CD8-positive, alpha-beta memory T cell (primary cell): Measurements from ENCODE around the gene GABRB1. TPM values are rescaled to one million over a fixed set of nuclear protein-coding genes. Genes with fewer than 3 reads are reported as not detected.

Experiments
- CTCF ChIA-PET: fragments of 350-600 bp; sonication (Branson Sonifier 250); formaldehyde crosslinking; loops from one replicate; lab custom pipeline; 2021; ENCODE audit warnings: antibody characterized with exemption; lab: Charles Lee
- POLR2A ChIA-PET: fragments of 350-600 bp; sonication (Branson Sonifier 250); formaldehyde crosslinking; loops from one replicate; lab custom pipeline; 2021; ENCODE audit warnings: antibody characterized with exemption; lab: Charles Lee
- DNase-seq, 5 donors: peaks; one replicate each; pipeline versions ENCODE4 v3.0.0 to v3.0.0-alpha.2; 2020 to 2022; ENCODE audit warnings: mixed read lengths in 1 of 5
- H3K27ac ChIP-seq: one replicate; pipeline ENCODE4 v1.7.0; 2013; ENCODE audit warnings: low read depth, mild to moderate bottlenecking, low read length, moderate library complexity
- H3K27me3 ChIP-seq: 2 replicates; pipeline ENCODE4 v1.7.0; 2013; ENCODE audit warnings: low read length, mild to moderate bottlenecking; ENCODE audit not compliant: insufficient read depth, poor library complexity, severe bottlenecking
- H3K36me3 ChIP-seq: 2 replicates; pipeline ENCODE4 v1.7.0; 2013; ENCODE audit warnings: mild to moderate bottlenecking, low read length, moderate library complexity; ENCODE audit not compliant: insufficient read depth
- H3K4me1 ChIP-seq: 2 replicates; pipeline ENCODE4 v1.7.0; 2013; ENCODE audit warnings: mild to moderate bottlenecking, low read length, moderate library complexity; ENCODE audit not compliant: insufficient read depth
- H3K4me3 ChIP-seq: 2 replicates; pipeline ENCODE4 v1.7.0; 2013; ENCODE audit warnings: mild to moderate bottlenecking, low read length
- H3K9me3 ChIP-seq: 2 replicates; pipeline ENCODE4 v1.7.0; 2013; ENCODE audit warnings: mild to moderate bottlenecking, low read length
- H3K27ac Mint-ChIP-seq, 8 donors: one replicate each; pipeline ENCODE4 v1.8.0; 2020 to 2021; ENCODE audit warnings: mixed read lengths in 8 of 8, mild to moderate bottlenecking in 6 of 8, inconsistent platforms in 3 of 8, moderate library complexity in 3 of 8
- H3K27me3 Mint-ChIP-seq, 2 donors: one replicate each; pipeline ENCODE4 v1.8.0; 2020 to 2021; ENCODE audit warnings: mixed read lengths in 2 of 2, mild to moderate bottlenecking in 1 of 2, moderate library complexity in 1 of 2
- H3K36me3 Mint-ChIP-seq, 3 donors: one replicate each; pipeline ENCODE4 v1.8.0; 2020 to 2021; ENCODE audit warnings: mixed read lengths in 3 of 3, inconsistent platforms in 1 of 3, mild to moderate bottlenecking in 1 of 3
- H3K4me1 Mint-ChIP-seq, 3 donors: one replicate each; pipeline ENCODE4 v1.8.0; 2020 to 2021; ENCODE audit warnings: mixed read lengths in 3 of 3, inconsistent platforms in 1 of 3, mild to moderate bottlenecking in 1 of 3
- H3K4me3 Mint-ChIP-seq, 7 donors: one replicate each; pipeline ENCODE4 v1.8.0; 2020 to 2021; ENCODE audit warnings: mixed read lengths in 7 of 7, mild to moderate bottlenecking in 6 of 7, moderate library complexity in 4 of 7, inconsistent platforms in 2 of 7
- H3K9me3 Mint-ChIP-seq, 5 donors: one replicate each; pipeline ENCODE4 v1.8.0; 2020 to 2022; ENCODE audit warnings: mixed read lengths in 5 of 5, mild to moderate bottlenecking in 3 of 5, moderate library complexity in 2 of 5, inconsistent platforms in 1 of 5
- polyA plus RNA-seq: library from polyadenylated mRNA; unstranded; fragments of 300-500 nt; fragmentation: Illumina TruSeq; gene quantifications from one replicate; pipeline ENCODE4 v1.2.3, GENCODE V29; 2021
- total RNA-seq, 2 experiments: library from RNA; stranded (reverse); gene quantifications; one replicate each; pipeline ENCODE4 v1.2.3, GENCODE V29; 2021

The GABRB1 gene
- total and polyA plus RNA-seq, 3 experiments from 2014 or later, result not detected

DNA sequence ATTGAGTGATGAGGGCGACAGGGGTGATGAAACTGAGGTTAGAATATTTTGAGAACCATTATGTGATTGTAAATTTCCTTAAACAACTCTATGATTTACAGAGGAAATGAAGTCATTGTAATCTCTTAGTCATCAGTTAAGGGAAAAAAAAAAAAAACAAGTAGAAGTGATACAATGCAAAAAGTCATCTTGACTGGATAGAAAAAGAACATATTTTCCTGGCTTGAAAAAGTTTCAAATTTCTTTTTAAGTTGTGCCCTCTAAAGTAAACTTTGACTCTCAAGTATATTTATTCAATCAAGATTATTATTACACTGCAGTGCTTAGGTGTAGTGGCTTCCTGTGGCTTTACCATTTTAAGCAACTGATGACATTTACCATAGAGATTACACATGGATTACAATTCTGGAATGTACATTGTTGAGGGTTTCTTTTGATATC, 40.6 kb downstream of the GABRB1 start:
- H3K27ac Mint-ChIP-seq, result no peak overlapping the region
- POLR2A ChIA-PET, result no interaction called here
- peaks cover 0 to 9% of the 10 kb centered on the region in 2 donors for H3K27me3 Mint-ChIP-seq
- CTCF ChIA-PET, result no interaction called here
- Histone ChIP-seq H3K4me3 (no peak overlapping the region), H3K27ac (no peak overlapping the region), H3K36me3 (no peaks in the 10 kb centered on the region), H3K27me3 (no peaks in the 10 kb centered on the region), H3K9me3 (no peaks in the 10 kb centered on the region), H3K4me1 (no peaks in the 10 kb centered on the region)
- no peaks in the 10 kb centered on the region for H3K4me1 Mint-ChIP-seq
- H3K4me3 Mint-ChIP-seq, result no peak overlapping the region
- H3K36me3 Mint-ChIP-seq, result no peaks in the 10 kb centered on the region
- H3K9me3 Mint-ChIP-seq, result no peaks in the 10 kb centered on the region
- DNase-seq, result no peak

DNA sequence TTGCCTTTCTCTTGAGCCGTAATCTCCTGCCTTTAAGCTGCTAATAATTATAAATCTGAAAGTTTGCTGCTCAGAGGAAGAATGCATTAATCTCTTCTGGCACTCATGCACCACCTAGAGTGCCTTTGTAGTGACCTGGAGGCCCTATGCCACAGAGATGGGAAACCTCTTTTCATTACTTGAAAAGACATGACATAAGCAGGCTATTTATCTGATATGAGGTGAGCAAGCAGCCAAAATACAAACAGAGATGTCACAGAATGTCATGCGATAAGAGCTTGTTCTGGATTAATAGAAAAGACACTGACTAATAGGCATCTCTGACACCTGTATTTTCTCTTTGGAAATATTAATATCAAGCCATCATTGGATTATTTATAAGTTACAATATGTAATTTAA, 42.3 kb downstream of the GABRB1 start:
- Mint-ChIP-seq H3K36me3 (no peaks in the 10 kb centered on the region), H3K9me3 (no peaks in the 10 kb centered on the region), H3K27me3 (peaks cover 0 to 9% of the 10 kb centered on the region in 2 donors), H3K27ac (no peak overlapping the region), H3K4me3 (no peak overlapping the region), H3K4me1 (no peaks in the 10 kb centered on the region)
- no peaks in the 10 kb centered on the region for H3K36me3 ChIP-seq
- CTCF ChIA-PET, result no interaction called here
- POLR2A ChIA-PET, result no interaction called here
- H3K27me3 ChIP-seq, result no peaks in the 10 kb centered on the region
- H3K4me3 ChIP-seq, result no peak overlapping the region
- H3K4me1 ChIP-seq, result no peaks in the 10 kb centered on the region
- H3K9me3 ChIP-seq, result no peaks in the 10 kb centered on the region
- DNase-seq, result no peak
- H3K27ac ChIP-seq, result no peak overlapping the region

DNA sequence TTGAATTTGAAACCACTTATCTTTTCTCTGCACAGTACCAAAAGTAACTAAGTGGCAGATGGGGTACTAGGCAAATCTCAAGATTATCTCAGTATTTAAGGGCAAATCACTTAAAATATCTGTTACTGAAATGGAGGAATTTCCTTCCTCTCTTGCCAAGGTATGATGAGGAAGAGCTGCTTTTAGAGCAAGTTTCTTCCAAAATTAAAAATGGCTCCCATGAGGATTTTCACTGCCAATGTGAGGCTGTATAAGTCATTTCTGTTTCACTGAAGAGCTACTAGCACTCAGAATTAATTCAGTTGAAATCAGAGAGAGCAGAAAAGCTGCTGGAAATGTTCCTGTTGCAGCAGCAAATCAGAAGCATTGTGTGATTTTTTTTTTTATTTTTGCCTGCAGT, 43.4 kb downstream of the GABRB1 start:
- POLR2A ChIA-PET, result no interaction called here
- no peak overlapping the region for H3K27ac Mint-ChIP-seq
- Histone ChIP-seq H3K9me3 (no peaks in the 10 kb centered on the region), H3K27ac (no peak overlapping the region), H3K4me1 (no peaks in the 10 kb centered on the region), H3K4me3 (no peak overlapping the region), H3K27me3 (no peaks in the 10 kb centered on the region), H3K36me3 (no peaks in the 10 kb centered on the region)
- no peaks in the 10 kb centered on the region for H3K36me3 Mint-ChIP-seq
- peaks cover 0 to 3% (median 0%) of the 10 kb centered on the region in 5 donors for H3K9me3 Mint-ChIP-seq
- no peak for DNase-seq
- no peaks in the 10 kb centered on the region for H3K4me1 Mint-ChIP-seq
- CTCF ChIA-PET, result no interaction called here
- no peak overlapping the region for H3K4me3 Mint-ChIP-seq
- H3K27me3 Mint-ChIP-seq, result peaks cover 0 to 9% of the 10 kb centered on the region in 2 donors

DNA sequence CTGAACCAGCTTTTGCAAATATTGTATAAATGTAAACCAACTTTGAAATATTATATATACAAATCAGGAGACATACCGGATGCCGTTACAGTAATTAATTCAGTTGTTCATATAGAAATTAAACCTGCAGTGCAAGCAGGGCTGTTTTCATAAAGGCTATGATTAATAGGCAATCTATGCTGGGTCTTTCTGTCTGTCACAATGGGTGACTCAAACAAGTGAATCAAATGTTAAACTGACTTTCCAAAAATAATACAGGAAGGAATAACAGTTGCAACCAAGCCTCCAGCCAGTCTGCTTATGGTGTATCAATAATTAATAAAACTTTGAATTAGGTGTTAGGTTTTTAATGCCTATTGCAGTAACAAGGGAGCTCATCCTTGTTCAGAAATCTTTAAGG, 43.9 kb downstream of the GABRB1 start:
- Mint-ChIP-seq H3K4me3 (no peak overlapping the region), H3K4me1 (no peaks in the 10 kb centered on the region), H3K27ac (no peak overlapping the region), H3K27me3 (peaks cover 0 to 9% of the 10 kb centered on the region in 2 donors), H3K36me3 (no peaks in the 10 kb centered on the region), H3K9me3 (peaks cover 0 to 3% (median 0%) of the 10 kb centered on the region in 5 donors)
- Histone ChIP-seq H3K9me3 (no peaks in the 10 kb centered on the region), H3K36me3 (no peaks in the 10 kb centered on the region), H3K4me3 (no peak overlapping the region), H3K27ac (no peak overlapping the region), H3K27me3 (no peaks in the 10 kb centered on the region), H3K4me1 (no peaks in the 10 kb centered on the region)
- POLR2A ChIA-PET, result no interaction called here
- DNase-seq, result no peak
- CTCF ChIA-PET, result no interaction called here

DNA sequence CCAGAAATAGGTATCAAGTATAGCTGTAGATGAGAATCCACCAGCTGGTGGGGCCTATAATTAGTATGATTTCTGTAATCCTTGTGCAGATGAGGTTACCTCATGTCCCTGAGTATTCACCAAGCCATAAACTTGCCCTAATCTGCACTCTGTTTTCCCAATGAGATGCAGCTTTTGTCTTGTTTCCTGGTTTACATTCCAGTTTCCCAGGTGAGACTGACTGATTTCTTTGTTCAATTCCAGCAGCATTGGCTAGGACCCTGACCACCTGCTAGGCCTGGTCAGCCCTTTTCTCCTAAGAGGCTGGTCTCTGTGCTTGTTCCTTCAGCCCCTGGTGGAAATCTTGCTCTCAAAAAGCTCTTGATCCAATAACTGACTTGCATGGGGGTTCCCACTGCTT, 44.6 kb downstream of the GABRB1 start:
- no peaks in the 10 kb centered on the region for H3K9me3 ChIP-seq
- no peaks in the 10 kb centered on the region for H3K27me3 ChIP-seq
- H3K4me3 ChIP-seq, result no peak overlapping the region
- Mint-ChIP-seq H3K9me3 (peaks cover 0 to 3% (median 0%) of the 10 kb centered on the region in 5 donors), H3K4me3 (no peak overlapping the region), H3K27me3 (peaks cover 0 to 8% of the 10 kb centered on the region in 2 donors), H3K27ac (no peak overlapping the region), H3K4me1 (no peaks in the 10 kb centered on the region), H3K36me3 (no peaks in the 10 kb centered on the region)
- no peak overlapping the region for H3K27ac ChIP-seq
- H3K4me1 ChIP-seq, result no peaks in the 10 kb centered on the region
- no peaks in the 10 kb centered on the region for H3K36me3 ChIP-seq
- POLR2A ChIA-PET, result no interaction called here
- CTCF ChIA-PET, result no interaction called here
- DNase-seq, result no peak

DNA sequence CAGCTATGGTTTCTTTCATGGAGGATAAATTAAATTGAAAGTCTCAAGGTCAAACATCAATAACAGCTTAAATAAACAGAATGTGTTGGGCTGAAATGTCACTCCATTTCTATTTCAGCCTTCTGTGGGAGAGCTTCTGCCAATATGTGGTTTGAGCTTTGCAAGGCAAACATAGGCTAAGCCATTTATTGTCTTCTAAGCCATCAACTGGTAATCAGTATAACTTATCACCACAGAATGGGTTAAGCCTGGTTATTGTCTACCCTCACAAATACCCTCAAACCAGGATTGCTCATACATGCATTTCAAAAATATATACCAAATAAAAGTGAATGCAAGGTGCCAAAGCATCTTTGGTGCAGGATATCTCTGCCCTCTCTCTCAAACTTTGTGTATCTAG, 52.7 kb downstream of the GABRB1 start:
- no peaks in the 10 kb centered on the region for H3K27me3 ChIP-seq
- peaks cover 0 to 3% (median 0%) of the 10 kb centered on the region in 5 donors for H3K9me3 Mint-ChIP-seq
- H3K27ac ChIP-seq, result no peak overlapping the region
- H3K4me3 ChIP-seq, result no peak overlapping the region
- peaks cover 0 to 3% of the 10 kb centered on the region in 2 donors for H3K27me3 Mint-ChIP-seq
- no peak for DNase-seq
- no peaks in the 10 kb centered on the region for H3K36me3 ChIP-seq
- no peaks in the 10 kb centered on the region for H3K9me3 ChIP-seq
- no peak overlapping the region for H3K4me3 Mint-ChIP-seq
- ChIA-PET CTCF (no interaction called here), POLR2A (no interaction called here)
- no peaks in the 10 kb centered on the region for H3K4me1 ChIP-seq
- no peaks in the 10 kb centered on the region for H3K4me1 Mint-ChIP-seq
- H3K27ac Mint-ChIP-seq, result no peak overlapping the region
- no peaks in the 10 kb centered on the region for H3K36me3 Mint-ChIP-seq

DNA sequence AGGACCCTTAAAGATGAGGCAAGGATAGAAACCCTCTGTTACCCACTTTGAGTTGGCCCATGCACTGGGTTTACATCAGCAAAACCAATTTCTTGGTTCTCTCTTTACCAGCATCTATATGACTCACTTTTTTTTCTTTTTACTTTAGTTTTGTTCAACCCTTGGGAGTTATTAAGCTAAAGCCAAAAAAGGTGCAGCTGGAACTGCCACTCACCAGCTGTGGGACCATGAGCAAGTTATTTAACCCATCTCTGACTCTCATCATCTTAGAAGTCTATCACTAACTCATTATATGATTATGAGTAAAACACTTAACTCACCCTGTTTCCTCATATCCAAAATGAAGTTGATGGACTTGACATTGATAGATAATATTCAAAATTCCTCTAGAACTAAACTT, 53.4 kb downstream of the GABRB1 start:
- H3K4me1 ChIP-seq, result no peaks in the 10 kb centered on the region
- Mint-ChIP-seq H3K27me3 (peaks cover 0 to 3% of the 10 kb centered on the region in 2 donors), H3K4me3 (no peak overlapping the region), H3K9me3 (no peaks in the 10 kb centered on the region), H3K36me3 (no peaks in the 10 kb centered on the region), H3K4me1 (no peaks in the 10 kb centered on the region), H3K27ac (no peak overlapping the region)
- CTCF ChIA-PET, result no interaction called here
- no peak for DNase-seq
- H3K27me3 ChIP-seq, result no peaks in the 10 kb centered on the region
- no peaks in the 10 kb centered on the region for H3K9me3 ChIP-seq
- POLR2A ChIA-PET, result no interaction called here
- H3K36me3 ChIP-seq, result no peaks in the 10 kb centered on the region
- no peak overlapping the region for H3K27ac ChIP-seq
- H3K4me3 ChIP-seq, result no peak overlapping the region

DNA sequence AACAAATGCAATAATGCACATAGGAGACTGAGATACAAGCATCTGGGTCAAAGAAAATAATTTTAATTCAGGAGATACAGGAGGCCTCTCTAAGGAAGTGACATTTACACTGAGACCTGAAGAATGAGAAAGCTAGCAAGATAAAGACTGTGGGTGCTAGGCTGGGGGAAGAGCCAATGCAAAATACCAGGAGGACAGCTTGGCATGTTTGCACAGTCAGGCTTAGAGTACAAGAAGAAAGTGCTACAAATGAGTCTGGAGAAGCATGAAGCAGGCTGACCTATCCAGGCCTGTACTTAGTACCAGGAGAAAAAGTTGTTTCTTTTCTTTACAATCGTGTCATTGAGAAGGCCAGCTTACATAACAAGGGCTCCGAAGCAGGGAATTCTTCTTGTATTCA, 56.9 kb downstream of the GABRB1 start:
- Mint-ChIP-seq H3K27me3 (peaks cover 0 to 5% of the 10 kb centered on the region in 2 donors), H3K36me3 (no peaks in the 10 kb centered on the region), H3K27ac (no peak overlapping the region), H3K4me1 (no peaks in the 10 kb centered on the region), H3K9me3 (no peaks in the 10 kb centered on the region), H3K4me3 (no peak overlapping the region)
- no peak for DNase-seq
- H3K9me3 ChIP-seq, result no peaks in the 10 kb centered on the region
- no peaks in the 10 kb centered on the region for H3K4me1 ChIP-seq
- H3K36me3 ChIP-seq, result no peaks in the 10 kb centered on the region
- H3K4me3 ChIP-seq, result no peak overlapping the region
- no peak overlapping the region for H3K27ac ChIP-seq
- ChIA-PET POLR2A (no interaction called here), CTCF (no interaction called here)
- H3K27me3 ChIP-seq, result no peaks in the 10 kb centered on the region

DNA sequence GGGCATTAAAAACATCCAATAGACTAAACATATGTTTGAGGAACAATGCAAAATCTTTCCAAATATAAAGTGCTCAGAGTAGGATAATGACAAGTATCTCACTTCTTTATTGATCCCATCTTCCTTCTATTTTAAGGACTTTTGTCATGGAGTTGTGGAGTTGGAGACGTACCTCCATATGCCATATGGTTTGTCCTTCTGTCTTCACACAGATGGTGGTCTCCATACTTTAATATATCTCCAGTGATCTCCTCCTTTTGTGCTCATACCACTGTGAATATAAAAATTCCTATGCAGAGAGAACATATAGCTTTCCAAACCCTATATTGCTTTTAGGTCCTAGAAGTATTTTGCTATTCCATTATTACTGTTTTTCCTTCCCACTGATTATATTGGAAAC, 64.5 kb downstream of the GABRB1 start:
- H3K4me3 Mint-ChIP-seq, result no peak overlapping the region
- Histone ChIP-seq H3K9me3 (no peaks in the 10 kb centered on the region), H3K27ac (no peak overlapping the region), H3K4me3 (no peak overlapping the region), H3K4me1 (no peaks in the 10 kb centered on the region), H3K36me3 (no peaks in the 10 kb centered on the region), H3K27me3 (no peaks in the 10 kb centered on the region)
- no peaks in the 10 kb centered on the region for H3K36me3 Mint-ChIP-seq
- ChIA-PET CTCF (no interaction called here), POLR2A (no interaction called here)
- H3K9me3 Mint-ChIP-seq, result no peaks in the 10 kb centered on the region
- no peak overlapping the region for H3K27ac Mint-ChIP-seq
- peaks cover 4 to 5% of the 10 kb centered on the region in 2 donors for H3K27me3 Mint-ChIP-seq
- no peak for DNase-seq
- no peaks in the 10 kb centered on the region for H3K4me1 Mint-ChIP-seq
